Measurements from ENCODE around the gene SUSD3. TPM values are rescaled to one million over a fixed set of nuclear protein-coding genes. Genes with fewer than 3 reads are reported as not detected.

SUSD3 gene
- total and polyA plus RNA-seq, 5 donors: 0.16 to 2.0 (median 1.2) TPM

DNA sequence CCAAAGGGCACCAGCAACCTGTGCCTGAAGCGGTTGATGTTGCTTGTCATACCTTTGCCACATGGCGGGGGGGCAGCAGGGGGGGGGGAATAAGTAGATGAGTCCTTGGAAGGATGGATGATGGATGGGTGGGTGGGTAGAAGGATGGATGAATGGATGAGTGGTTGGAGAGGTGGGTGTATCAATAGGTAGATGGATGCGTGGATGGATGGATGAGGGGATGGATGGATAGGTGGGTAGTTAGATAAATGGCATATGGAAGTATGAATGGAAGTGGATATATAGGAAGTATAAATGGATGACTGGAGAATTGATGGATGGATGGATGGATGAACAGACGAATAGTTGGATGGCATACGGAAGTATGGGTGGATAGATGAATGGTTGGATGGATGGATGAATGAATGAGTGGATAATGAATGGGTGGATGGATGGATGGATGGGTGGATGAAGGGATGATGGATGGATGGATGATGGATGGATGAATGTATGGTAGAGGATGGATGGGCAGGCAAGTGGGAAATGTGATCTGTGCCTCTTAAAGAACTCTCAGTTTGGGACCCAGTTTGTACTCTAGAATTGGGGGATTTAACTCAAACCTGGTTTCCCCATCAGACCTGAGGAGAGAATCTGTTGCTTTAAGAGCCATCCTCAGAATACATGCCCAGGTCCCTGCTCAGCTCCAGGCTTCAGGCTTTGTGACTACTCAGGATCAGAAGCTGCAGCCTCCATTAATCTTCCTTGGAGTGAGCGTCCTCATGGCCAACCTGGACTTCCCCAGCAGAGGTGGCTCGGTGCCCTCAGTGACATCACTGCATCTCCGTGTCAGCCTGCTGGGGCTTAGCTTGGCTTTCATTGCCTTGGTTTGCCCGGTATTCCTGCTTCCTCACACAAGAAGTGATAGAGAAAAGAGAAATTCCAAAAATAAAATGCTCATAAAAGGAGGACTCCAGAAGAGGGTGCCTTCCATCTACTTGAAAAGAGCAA is 27.6 kb upstream of the SUSD3 start:
- ATAC-seq: no peak
- intact Hi-C loops (cut with DNase I): no loop called here
- no peaks in the 10 kb centered on the region for H3K4me1 ChIP-seq (ENCODE audit: control insufficient read depth, insufficient read depth, low read length)
- H3K27me3 ChIP-seq (ENCODE audit: control insufficient read depth, insufficient read depth): no peaks in the 10 kb centered on the region
- no peak overlapping the region for H3K27ac ChIP-seq (ENCODE audit: low read length)
- no peaks in the 10 kb centered on the region for H3K9me3 ChIP-seq (ENCODE audit: control insufficient read depth, low read length)
- DNase-seq: no peak
- no peak overlapping the region for H3K4me3 ChIP-seq (ENCODE audit: low read length)
- WGBS: 81% methylated on average over 9 of the region's 9 CpGs

DNA sequence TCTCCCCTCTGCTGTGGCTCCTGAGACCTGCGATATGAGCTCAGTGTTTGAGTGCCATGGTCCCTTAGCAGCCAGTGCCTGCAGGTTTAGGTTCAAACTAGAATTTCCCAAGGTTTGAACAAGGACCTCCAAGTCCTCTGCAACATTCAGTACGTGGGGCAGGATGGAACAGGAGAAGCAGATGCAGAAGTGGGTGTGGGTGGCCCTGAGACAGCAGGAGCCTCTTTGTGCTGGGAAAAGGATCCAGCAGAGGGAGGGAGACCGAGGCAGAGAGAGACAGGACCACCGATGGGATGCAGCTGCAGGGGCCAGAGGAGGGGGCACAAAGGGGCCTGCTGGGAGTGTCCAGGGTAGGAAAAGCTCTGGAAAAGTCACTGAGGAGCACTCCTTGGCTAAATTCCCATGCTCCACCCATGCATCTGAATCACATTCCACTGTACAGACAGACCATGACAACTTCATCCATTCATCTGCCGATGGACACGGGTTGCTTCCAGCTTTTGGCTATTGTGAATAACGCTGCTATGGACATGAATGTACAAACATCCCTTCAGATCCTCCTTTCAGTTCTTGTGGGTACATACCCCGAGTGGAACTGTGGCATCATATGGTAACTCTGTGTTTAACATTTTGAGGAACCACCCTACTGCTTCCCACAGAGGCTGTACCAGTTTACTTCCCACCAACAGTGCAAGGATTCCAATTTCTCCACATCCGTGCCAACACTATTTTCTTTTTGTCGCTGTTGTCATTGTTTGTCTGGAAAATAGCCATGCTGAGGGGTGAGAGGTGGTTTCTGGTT is 26.7 kb upstream of the SUSD3 start:
- H3K4me1 ChIP-seq (ENCODE audit: control insufficient read depth, insufficient read depth, low read length): no peaks in the 10 kb centered on the region
- H3K9me3 ChIP-seq (ENCODE audit: control insufficient read depth, low read length): no peaks in the 10 kb centered on the region
- ATAC-seq (no peak), DNase-seq (peak in 1 of 3 donors; percentile 16)
- no peaks in the 10 kb centered on the region for H3K27me3 ChIP-seq (ENCODE audit: control insufficient read depth, insufficient read depth)
- H3K27ac ChIP-seq (ENCODE audit: low read length): no peak overlapping the region
- intact Hi-C loops (cut with DNase I): no loop called here
- 52% methylated on average over 10 of the region's 10 CpGs for WGBS
- H3K4me3 ChIP-seq (ENCODE audit: low read length): no peak overlapping the region

DNA sequence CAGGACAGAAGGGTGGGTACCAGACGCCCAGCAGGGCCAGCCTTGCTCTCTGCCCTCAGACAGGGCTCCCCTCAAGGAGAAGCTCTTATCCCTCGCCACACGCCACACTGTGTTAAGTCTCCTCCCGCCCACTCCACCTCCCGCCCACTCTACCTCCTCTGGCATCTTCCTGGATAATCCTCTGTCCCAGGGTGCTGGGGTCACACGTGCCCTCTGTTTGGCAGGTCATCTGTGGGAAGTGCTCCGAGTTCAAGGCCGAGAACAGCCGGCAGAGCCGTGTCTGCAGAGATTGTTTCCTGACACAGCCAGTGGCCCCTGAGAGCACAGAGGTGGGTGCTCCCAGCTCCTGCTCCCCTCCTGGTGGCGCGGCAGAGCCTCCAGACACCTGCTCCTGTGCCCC is 26.0 kb upstream of the SUSD3 start:
- intact Hi-C loops (cut with DNase I): no loop called here
- H3K4me3 ChIP-seq (ENCODE audit: low read length): no peak overlapping the region
- no peak overlapping the region for H3K27ac ChIP-seq (ENCODE audit: low read length)
- no peaks in the 10 kb centered on the region for H3K27me3 ChIP-seq (ENCODE audit: control insufficient read depth, insufficient read depth)
- WGBS: 88% methylated on average over 12 of the region's 12 CpGs
- DNase-seq (peak in 1 of 3 donors; percentile 23), ATAC-seq (no peak)
- no peaks in the 10 kb centered on the region for H3K4me1 ChIP-seq (ENCODE audit: control insufficient read depth, insufficient read depth, low read length)
- no peaks in the 10 kb centered on the region for H3K9me3 ChIP-seq (ENCODE audit: control insufficient read depth, low read length)

DNA sequence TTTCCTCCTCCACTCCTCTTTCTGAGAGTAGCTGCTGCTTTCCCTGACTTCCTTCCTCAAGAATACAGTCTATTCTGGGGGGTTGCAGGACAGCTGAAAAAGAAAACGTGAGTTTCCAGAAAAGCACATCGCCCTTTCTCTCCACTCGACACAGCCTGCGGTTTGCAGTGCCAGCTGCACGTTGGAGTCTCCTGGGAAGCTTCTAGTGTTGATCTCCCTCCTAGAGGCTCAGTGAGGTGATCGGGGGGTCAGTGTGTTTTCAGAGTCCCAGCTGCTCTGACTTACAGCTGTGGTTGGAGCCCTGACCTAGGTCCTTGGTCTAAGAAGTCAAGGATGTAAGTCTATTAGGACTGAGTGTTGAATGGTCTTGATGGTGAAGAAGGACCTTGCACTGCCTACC is 25.0 kb upstream of the SUSD3 start:
- DNase-seq (no peak), ATAC-seq (no peak)
- Histone ChIP-seq H3K4me1 (ENCODE audit: control insufficient read depth, insufficient read depth, low read length) (no peaks in the 10 kb centered on the region), H3K27me3 (ENCODE audit: control insufficient read depth, insufficient read depth) (no peaks in the 10 kb centered on the region), H3K4me3 (ENCODE audit: low read length) (no peak overlapping the region), H3K9me3 (ENCODE audit: control insufficient read depth, low read length) (no peaks in the 10 kb centered on the region), H3K27ac (ENCODE audit: low read length) (no peak overlapping the region)
- 51% methylated on average over 6 of the region's 6 CpGs for WGBS
- intact Hi-C loops (cut with DNase I): no loop called here

DNA sequence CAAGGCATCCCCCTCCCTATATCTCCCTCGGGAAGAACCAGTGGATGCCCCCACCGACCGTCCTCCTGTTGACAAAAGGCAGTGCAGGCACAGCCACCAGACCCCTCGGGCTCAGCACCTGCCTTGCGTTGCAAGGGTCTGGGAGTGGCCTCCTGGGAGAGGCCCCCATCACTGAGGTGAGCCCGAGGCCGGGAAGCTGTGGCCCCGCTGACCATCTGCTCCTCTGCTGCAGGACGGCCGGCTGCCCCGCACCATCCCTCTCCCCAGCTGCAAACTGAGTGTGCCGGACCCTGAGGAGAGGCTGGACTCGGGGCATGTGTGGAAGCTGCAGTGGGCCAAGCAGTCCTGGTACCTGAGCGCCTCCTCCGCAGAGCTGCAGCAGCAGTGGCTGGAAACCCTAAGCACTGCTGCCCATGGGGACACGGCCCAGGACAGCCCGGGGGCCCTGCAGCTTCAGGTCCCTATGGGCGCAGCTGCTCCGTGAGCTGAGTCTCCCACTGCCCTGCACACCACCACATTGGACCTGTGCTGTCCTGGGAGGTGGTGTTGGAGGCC is 23.3 kb upstream of the SUSD3 start:
- H3K4me3 ChIP-seq (ENCODE audit: low read length): no peak overlapping the region
- ATAC-seq (no peak), DNase-seq (no peak)
- no peaks in the 10 kb centered on the region for H3K9me3 ChIP-seq (ENCODE audit: control insufficient read depth, low read length)
- H3K4me1 ChIP-seq (ENCODE audit: control insufficient read depth, insufficient read depth, low read length): no peaks in the 10 kb centered on the region
- H3K27ac ChIP-seq (ENCODE audit: low read length): no peak overlapping the region
- intact Hi-C loops (cut with DNase I): no loop called here
- no peaks in the 10 kb centered on the region for H3K27me3 ChIP-seq (ENCODE audit: control insufficient read depth, insufficient read depth)
- 90% methylated on average over 19 of the region's 19 CpGs for WGBS

DNA sequence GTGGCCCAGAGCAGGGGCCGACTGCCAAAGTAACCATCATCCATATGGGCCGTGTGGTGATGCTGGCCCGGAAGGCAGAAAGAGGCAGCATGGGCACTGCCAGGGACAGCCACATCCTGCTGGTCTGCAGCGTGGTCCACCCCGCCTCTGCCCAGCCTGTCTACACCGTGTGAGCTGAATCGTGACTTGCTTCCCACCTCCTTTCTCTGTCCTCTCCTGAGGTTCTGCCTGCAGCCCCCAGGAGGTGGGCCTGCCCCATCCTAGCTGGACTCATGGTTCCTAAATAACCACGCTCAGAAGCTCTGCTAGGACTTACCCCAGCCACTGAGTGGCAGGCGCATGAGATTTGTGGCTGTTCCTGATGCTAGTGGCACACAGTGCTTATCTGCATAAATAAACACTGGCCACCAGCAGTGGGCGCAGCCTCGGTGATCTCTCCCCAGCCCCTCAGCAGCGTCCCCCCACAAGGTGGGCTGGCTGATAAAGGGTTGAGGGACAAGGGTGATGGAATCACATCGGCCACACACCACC is 22.6 kb upstream of the SUSD3 start:
- Histone ChIP-seq H3K4me3 (ENCODE audit: low read length) (no peak overlapping the region), H3K27me3 (ENCODE audit: control insufficient read depth, insufficient read depth) (no peaks in the 10 kb centered on the region), H3K4me1 (ENCODE audit: control insufficient read depth, insufficient read depth, low read length) (no peaks in the 10 kb centered on the region), H3K27ac (ENCODE audit: low read length) (no peak overlapping the region), H3K9me3 (ENCODE audit: control insufficient read depth, low read length) (no peaks in the 10 kb centered on the region)
- WGBS: 81% methylated on average over 13 of the region's 13 CpGs
- DNase-seq (no peak), ATAC-seq (no peak)
- intact Hi-C loops (cut with DNase I): no loop called here

DNA sequence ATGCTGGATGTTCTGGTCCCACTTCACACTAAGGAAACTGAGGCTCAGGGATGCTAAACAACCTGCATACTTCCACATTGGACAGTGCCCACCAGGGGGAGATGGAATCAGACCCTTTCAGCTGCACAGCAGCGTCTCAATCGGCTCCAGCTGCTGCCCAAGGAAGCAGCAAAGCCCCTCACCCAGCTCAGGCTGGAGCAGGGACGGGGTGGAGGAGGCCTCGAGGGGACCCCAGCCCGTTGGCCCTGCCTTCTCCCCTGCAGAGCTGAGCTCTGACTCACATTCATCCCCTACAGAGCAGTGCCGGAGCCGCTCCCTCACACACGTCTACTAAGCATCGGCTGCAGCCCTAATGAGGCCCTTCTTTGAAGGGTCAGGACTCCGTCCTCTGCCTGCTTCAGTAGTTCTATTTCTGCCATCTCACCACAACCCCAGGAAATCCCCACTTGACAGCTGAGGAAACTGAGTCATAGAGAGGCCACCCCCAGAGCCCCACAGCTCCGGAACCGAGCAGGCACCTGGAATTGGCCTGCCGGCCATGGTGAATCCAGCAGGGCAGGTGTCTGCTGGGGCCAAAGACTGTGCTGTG is 21.5 kb upstream of the SUSD3 start:
- Histone ChIP-seq H3K9me3 (ENCODE audit: control insufficient read depth, low read length) (no peaks in the 10 kb centered on the region), H3K4me1 (ENCODE audit: control insufficient read depth, insufficient read depth, low read length) (no peaks in the 10 kb centered on the region), H3K27me3 (ENCODE audit: control insufficient read depth, insufficient read depth) (no peaks in the 10 kb centered on the region), H3K27ac (ENCODE audit: low read length) (no peak overlapping the region), H3K4me3 (ENCODE audit: low read length) (no peak overlapping the region)
- intact Hi-C loops (cut with DNase I): no loop called here
- ATAC-seq: no peak
- DNase-seq: no peak
- WGBS: 82% methylated on average over 13 of the region's 13 CpGs

DNA sequence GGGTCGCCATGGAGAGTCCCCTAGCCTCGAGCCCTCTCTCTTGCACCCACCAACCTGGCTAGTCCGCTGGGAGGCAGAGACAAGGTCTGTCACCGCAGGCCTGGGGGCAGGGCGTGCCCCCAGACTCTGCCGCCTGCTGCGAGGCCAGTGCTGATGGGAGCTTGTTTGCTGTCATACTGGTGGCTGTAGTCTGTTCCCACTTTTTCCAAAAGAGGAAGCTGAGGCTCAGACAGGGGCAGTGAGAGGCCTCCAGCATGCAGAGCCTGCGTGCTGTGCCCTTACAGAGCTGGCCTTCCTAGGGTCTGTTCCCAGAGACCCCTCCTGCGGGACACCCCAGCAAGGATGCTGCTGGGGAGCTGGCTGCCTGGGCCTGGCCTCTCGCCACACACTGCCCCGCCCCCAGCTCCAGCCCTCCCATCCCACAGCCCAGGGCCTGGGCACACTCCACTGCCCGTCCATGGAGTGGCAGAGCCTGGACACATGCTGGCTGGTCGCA is 21.0 kb upstream of the SUSD3 start:
- WGBS: 78% methylated on average over 13 of the region's 13 CpGs

DNA sequence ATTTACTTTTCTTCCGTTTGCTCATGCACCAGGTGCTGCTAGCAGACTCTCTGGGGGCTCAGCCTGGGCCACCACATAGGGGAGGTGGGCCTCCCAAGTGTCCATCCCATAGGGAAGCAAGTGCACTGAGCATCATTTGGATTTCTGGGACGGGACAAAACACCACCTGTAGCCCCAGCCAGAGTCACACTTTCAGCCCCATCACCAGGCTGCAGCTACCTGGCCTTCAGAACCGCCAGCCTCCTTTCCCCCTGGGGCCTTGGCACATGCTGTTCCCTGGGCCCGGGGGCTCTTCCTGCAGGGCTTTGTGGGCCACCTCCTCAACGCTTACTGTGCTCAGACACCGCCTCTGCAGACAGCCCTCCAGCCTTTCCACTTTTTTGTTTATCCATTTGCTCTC is 19.6 kb upstream of the SUSD3 start:
- Histone ChIP-seq H3K9me3 (ENCODE audit: control insufficient read depth, low read length) (no peaks in the 10 kb centered on the region), H3K27me3 (ENCODE audit: control insufficient read depth, insufficient read depth) (no peaks in the 10 kb centered on the region), H3K4me3 (ENCODE audit: low read length) (no peak overlapping the region), H3K27ac (ENCODE audit: low read length) (no peak overlapping the region), H3K4me1 (ENCODE audit: control insufficient read depth, insufficient read depth, low read length) (no peaks in the 10 kb centered on the region)
- no peak for ATAC-seq
- 83% methylated on average over 6 of the region's 6 CpGs for WGBS
- DNase-seq: no peak
- intact Hi-C loops (cut with DNase I): no loop called here

More for the DNA sequence above, 21.0 kb upstream of the SUSD3 start:
- no peak for DNase-seq
- intact Hi-C loops (cut with DNase I): no loop called here
- no peaks in the 10 kb centered on the region for H3K27me3 ChIP-seq (ENCODE audit: control insufficient read depth, insufficient read depth)
- no peaks in the 10 kb centered on the region for H3K9me3 ChIP-seq (ENCODE audit: control insufficient read depth, low read length)
- H3K4me1 ChIP-seq (ENCODE audit: control insufficient read depth, insufficient read depth, low read length): no peaks in the 10 kb centered on the region
- ATAC-seq: peak; percentile 44 to 46
- H3K4me3 ChIP-seq (ENCODE audit: low read length): no peak overlapping the region
- no peak overlapping the region for H3K27ac ChIP-seq (ENCODE audit: low read length)

DNA sequence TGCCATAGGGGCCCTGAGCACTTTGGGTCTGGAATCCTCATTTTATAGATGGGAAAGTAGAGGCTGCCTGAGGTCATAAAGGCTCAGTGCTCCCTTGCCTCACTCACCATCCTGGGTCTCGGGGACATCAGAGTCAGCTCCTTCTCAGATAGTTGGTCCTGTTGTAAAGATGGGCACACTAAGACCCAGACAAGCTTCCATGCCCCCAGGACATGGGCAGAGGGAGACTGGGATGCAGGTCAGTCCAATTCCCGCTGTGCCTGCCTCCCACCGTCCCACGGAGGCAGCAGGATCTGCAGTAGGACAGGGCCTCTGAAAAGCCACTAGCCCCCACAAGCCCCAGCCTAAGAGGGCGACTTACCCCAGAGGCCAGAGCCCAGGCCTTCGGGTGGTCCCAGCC is 19.0 kb upstream of the SUSD3 start:
- intact Hi-C loops (cut with DNase I): no loop called here
- Histone ChIP-seq H3K27me3 (ENCODE audit: control insufficient read depth, insufficient read depth) (no peaks in the 10 kb centered on the region), H3K4me1 (ENCODE audit: control insufficient read depth, insufficient read depth, low read length) (no peaks in the 10 kb centered on the region), H3K9me3 (ENCODE audit: control insufficient read depth, low read length) (no peaks in the 10 kb centered on the region), H3K27ac (ENCODE audit: low read length) (no peak overlapping the region), H3K4me3 (ENCODE audit: low read length) (no peak overlapping the region)
- DNase-seq (no peak), ATAC-seq (no peak)
- 83% methylated on average over 6 of the region's 6 CpGs for WGBS

Measured in right cardiac atrium (tissue), 5 donors.